H1 (cell line): ENCODE data around the gene NTPCR. TPM values are rescaled to one million over a fixed set of nuclear protein-coding genes. Genes with fewer than 3 reads are reported as not detected.

Experiments
- CTCF ChIA-PET: fragments of 300-600 bp; sonication (Branson Sonifier 250); formaldehyde crosslinking; loops from one replicate; lab custom pipeline; 2021; ENCODE audit not compliant: partially characterized antibody; lab: Charles Lee
- POLR2A ChIA-PET: fragments of 300-600 bp; sonication (Branson Sonifier 250); formaldehyde crosslinking; loops from one replicate; lab custom pipeline; 2021; ENCODE audit warnings: inconsistent platforms; ENCODE audit not compliant: partially characterized antibody; lab: Charles Lee
- DNase-seq, 2 experiments: peaks; one replicate each; pipeline versions ENCODE4 v3.0.0 to v3.0.0-alpha.2; 2010 to 2022; ENCODE audit warnings: low spot score in 2 of 2, low read depth in 1 of 2, mixed read lengths in 1 of 2
- FAIRE-seq: peaks from 2 replicates; lab custom pipeline; 2011; peaks lifted over from hg19 to GRCh38; lab: Jason Lieb, UNC
- H2AFZ ChIP-seq: 2 replicates; pipeline ENCODE4 v1.8.1; 2012; ENCODE audit warnings: low read length, inconsistent platforms
- H2AK5ac ChIP-seq: 2 replicates; pipeline ENCODE4 v1.6.1; 2013; ENCODE audit warnings: low read depth, low read length
- H2BK120ac ChIP-seq: replicated peaks from 2 replicates; pipeline ENCODE3; 2013; ENCODE audit warnings: low read depth, low read length, inconsistent platforms
- H2BK12ac ChIP-seq: 2 replicates; pipeline ENCODE4 v1.6.1; 2013; ENCODE audit warnings: low read depth, low read length
- H2BK15ac ChIP-seq: 2 replicates; pipeline ENCODE4 v1.6.1; 2013; ENCODE audit warnings: low read length
- H2BK20ac ChIP-seq: 2 replicates; pipeline ENCODE4 v1.6.1; 2013; ENCODE audit warnings: low read length
- H2BK5ac ChIP-seq: 2 replicates; pipeline ENCODE4 v1.6.1; 2013; ENCODE audit warnings: low read depth, low read length
- H3K14ac ChIP-seq: 2 replicates; pipeline ENCODE4 v1.6.1; 2013; ENCODE audit warnings: inconsistent platforms; ENCODE audit not compliant: insufficient read length
- H3K18ac ChIP-seq: 2 replicates; pipeline ENCODE4 v1.6.1; 2013; ENCODE audit warnings: low read length; ENCODE audit errors: extremely low read depth
- H3K23ac ChIP-seq: 2 replicates; pipeline ENCODE4 v1.6.1; 2013; ENCODE audit warnings: inconsistent platforms; ENCODE audit not compliant: insufficient read length
- H3K23me2 ChIP-seq: 2 replicates; pipeline ENCODE4 v1.6.1; 2013; ENCODE audit warnings: low read depth, low read length
- H3K27ac ChIP-seq: 2 replicates; pipeline ENCODE4 v1.6.1; 2011; ENCODE audit warnings: low read depth, low read length, inconsistent platforms
- H3K27me3 ChIP-seq, 4 experiments: replicated peaks in 1 of 4; 1 replicate in 1 of 4; 2 replicates in 3 of 4; pipeline versions ENCODE4 v1.6.1 to v1.8.1; 2011 to 2013; ENCODE audit warnings: low read length in 3 of 4, mild to moderate bottlenecking in 3 of 4, inconsistent platforms in 2 of 4, mixed read lengths in 2 of 4, moderate library complexity in 1 of 4; ENCODE audit not compliant: control insufficient read depth in 3 of 4, insufficient read depth in 3 of 4; ENCODE audit errors: extremely low read depth in 1 of 4
- H3K36me3 ChIP-seq, 4 experiments: 2 replicates each; pipeline versions ENCODE4 v1.6.1 to v1.8.1; 2011 to 2013; ENCODE audit warnings: mild to moderate bottlenecking in 4 of 4, low read length in 3 of 4, moderate library complexity in 2 of 4, control low read depth in 1 of 4, inconsistent platforms in 1 of 4; ENCODE audit not compliant: insufficient read depth in 4 of 4, control insufficient read depth in 2 of 4
- H3K4ac ChIP-seq: replicated peaks from 2 replicates; pipeline ENCODE3; 2013; ENCODE audit warnings: low read length, low read depth, mixed read lengths, inconsistent platforms; ENCODE audit not compliant: insufficient read length
- H3K4me1 ChIP-seq, 4 experiments: replicated peaks in 1 of 4; 1 replicate in 1 of 4; 2 replicates in 3 of 4; pipeline versions ENCODE4 v1.6.1 to v1.8.1; 2011 to 2013; ENCODE audit warnings: low read length in 3 of 4, inconsistent platforms in 2 of 4, mixed read lengths in 1 of 4; ENCODE audit not compliant: insufficient read depth in 4 of 4, control insufficient read depth in 3 of 4
- H3K4me2 ChIP-seq, 2 experiments: 2 replicates each; pipeline versions ENCODE4 v1.6.1 to v1.8.1; 2011 to 2013; ENCODE audit warnings: low read depth in 2 of 2, low read length in 2 of 2, control low read depth in 1 of 2, inconsistent platforms in 1 of 2, mild to moderate bottlenecking in 1 of 2; ENCODE audit not compliant: insufficient read depth in 1 of 2
- H3K4me3 ChIP-seq, 4 experiments: fragments of 200-600, 300-600 bp in 1 of 4; sonication (generic), shearing (Covaris generic), sonication (Bioruptor Twin) in 1 of 4; 2 replicates each; pipeline versions ENCODE4 v1.5.1 to v1.8.1; 2011 to 2016; ENCODE audit warnings: low read length in 4 of 4, low read depth in 3 of 4, control low read depth in 2 of 4, inconsistent platforms in 2 of 4, mild to moderate bottlenecking in 2 of 4, mixed read lengths in 1 of 4, moderate library complexity in 1 of 4; ENCODE audit not compliant: insufficient read depth in 2 of 4; ENCODE audit errors: extremely low read depth in 1 of 4
- H3K56ac ChIP-seq: replicated peaks from 2 replicates; pipeline ENCODE3; 2013; ENCODE audit warnings: low read depth, mild to moderate bottlenecking, mixed read lengths, low read length, inconsistent platforms; ENCODE audit not compliant: insufficient read length
- H3K79me1 ChIP-seq: 2 replicates; pipeline ENCODE4 v1.6.1; 2013; ENCODE audit warnings: low read depth, low read length, control low read depth
- H3K79me2 ChIP-seq, 2 experiments: 2 replicates each; pipeline versions ENCODE4 v1.6.1 to v1.8.1; 2012 to 2013; ENCODE audit warnings: low read length in 2 of 2, mild to moderate bottlenecking in 2 of 2, inconsistent platforms in 1 of 2; ENCODE audit not compliant: insufficient read depth in 2 of 2, control insufficient read depth in 1 of 2
- H3K9ac ChIP-seq, 4 experiments: replicated peaks in 1 of 4; 1 replicate in 1 of 4; 2 replicates in 3 of 4; pipeline versions ENCODE4 v1.6.1 to v1.8.1; 2011 to 2013; ENCODE audit warnings: low read depth in 3 of 4, low read length in 3 of 4, control low read depth in 2 of 4, mild to moderate bottlenecking in 2 of 4, moderate library complexity in 2 of 4, inconsistent platforms in 1 of 4; ENCODE audit errors: extremely low read depth in 1 of 4
- H3K9me3 ChIP-seq, 2 experiments: 2 replicates each; pipeline versions ENCODE4 v1.6.1 to v1.8.1; 2012 to 2013; ENCODE audit warnings: mild to moderate bottlenecking in 2 of 2, moderate library complexity in 2 of 2, control low read depth in 1 of 2, inconsistent platforms in 1 of 2, low read depth in 1 of 2, low read length in 1 of 2, mixed read lengths in 1 of 2; ENCODE audit not compliant: insufficient read depth in 2 of 2
- H4K20me1 ChIP-seq, 2 experiments: replicated peaks in 1 of 2; 2 replicates each; pipeline versions ENCODE3 to v1.8.1; 2011 to 2013; ENCODE audit warnings: inconsistent platforms in 2 of 2, low read length in 2 of 2, mild to moderate bottlenecking in 1 of 2; ENCODE audit not compliant: insufficient read depth in 2 of 2, control insufficient read depth in 1 of 2
- H4K5ac ChIP-seq: 2 replicates; pipeline ENCODE4 v1.6.1; 2013; ENCODE audit warnings: low read length, low read depth, mixed read lengths, inconsistent platforms; ENCODE audit not compliant: insufficient read length
- H4K8ac ChIP-seq: 2 replicates; pipeline ENCODE4 v1.8.0; 2013; ENCODE audit warnings: mild to moderate bottlenecking, moderate library complexity, low read length, inconsistent platforms; ENCODE audit not compliant: insufficient read depth; ENCODE audit errors: extremely low read depth
- H4K91ac ChIP-seq: replicated peaks from 2 replicates; pipeline ENCODE3; 2013; ENCODE audit warnings: low read length, mixed read lengths, inconsistent platforms; ENCODE audit not compliant: insufficient read length
- CREB1 ChIP-seq: IDR thresholded peaks from 2 replicates; pipeline ENCODE4 v1.6.1; 2012; ENCODE audit warnings: inconsistent platforms
- JUND ChIP-seq: IDR thresholded peaks from 2 replicates; pipeline ENCODE4 v1.6.1; 2011; ENCODE audit warnings: mild to moderate bottlenecking, improper control_type of control experiment, low read length
- WGBS, 2 experiments: shearing (Covaris generic) in 1 of 2; methylation state at CpG; one replicate each; pipeline versions ENCODE4 v1.1.6 to v1.1.7; 2013 to 2015; ENCODE audit warnings: low lambda C conversion rate in 2 of 2, mixed read lengths in 2 of 2, inconsistent platforms in 1 of 2, low coverage in 1 of 2, missing lambda C conversion rate in 1 of 2; ENCODE audit not compliant: insufficient replicate concordance in 2 of 2, insufficient coverage in 1 of 2, insufficient read length in 1 of 2; ENCODE audit errors: extremely low coverage in 1 of 2, missing lambda C conversion rate in 1 of 2; 5-methylcytosine and 5-hydroxymethylcytosine counted together
- polyA plus RNA-seq, 7 experiments: library from polyadenylated mRNA; depleted of rRNA in 3 of 7; stranded (reverse) in 5 of 7; unstranded in 2 of 7; fragments of >200 nt in 5 of 7; fragments of 200-250 nt in 2 of 7; gene quantifications; 1 replicate in 5 of 7; 2 replicates in 1 of 7; 4 replicates in 1 of 7; pipeline versions ENCODE4 v1.2.1 to v1.2.3, GENCODE V29; 2011 to 2013; ENCODE audit warnings: missing spikeins in 2 of 7, mixed read lengths in 2 of 7
- total RNA-seq: library from RNA; stranded (reverse); fragmentation: NEBNext Ultra II Directional; extraction: Animal tissue kit (Norgen Biotek cat#: 25700); gene quantifications from 2 replicates; pipeline ENCODE4 v1.2.1, GENCODE V29; 2021

The NTPCR gene
- total and polyA plus RNA-seq, 2 of the 8 experiments (the other 6 are each of a cell fraction or from before 2014, with no cell fraction given) = 22.6 to 73.1 TPM

GRCh38 chr1:233025567-233025966 is 75.2 kb downstream of the NTPCR start:
- ChIA-PET CTCF (interaction anchor here (0.6 to 4.3 kb wide), 23 partner anchors 10 to 677 kb away, joined by 3 to 19 read pairs (median 4); no protein-coding TSS in a partner anchor), POLR2A (no interaction called here)
- Histone ChIP-seq H2BK120ac (no peak overlapping the region), H2BK20ac (no peak overlapping the region), H3K79me1 (no peaks in the 10 kb centered on the region; the same call in 1 of the 2 replicates), H3K4me3 (no peak overlapping the region), H4K91ac (no peak overlapping the region), H2AK5ac (no peak overlapping the region), H2BK5ac (no peak overlapping the region), H3K36me3 (no peaks in the 10 kb centered on the region), H3K4me2 (no peak overlapping the region), H3K4ac (no peak overlapping the region), H2BK12ac (no peak overlapping the region), H3K4me1 (no peaks in the 10 kb centered on the region; a peak in 1 of 7 replicates), H2AFZ (no peak overlapping the region), H4K20me1 (no peaks in the 10 kb centered on the region), H4K5ac (no peak overlapping the region), H3K27me3 (no peaks in the 10 kb centered on the region), H3K23me2 (no peaks in the 10 kb centered on the region), H3K18ac (no peak overlapping the region), H3K9ac (no peak overlapping the region), H3K56ac (no peak overlapping the region), H3K79me2 (no peaks in the 10 kb centered on the region), H3K14ac (no peak overlapping the region), H3K27ac (no peak overlapping the region), H3K9me3 (no peaks in the 10 kb centered on the region), H4K8ac (no peak overlapping the region), H2BK15ac (no peak overlapping the region), H3K23ac (no peak overlapping the region)
- WGBS, 2 experiments = 71% methylated on average over 2 of the region's 2 CpGs; no CpG with 5 or more reads in 1 of the 2 experiments
- no peak for DNase-seq
- TF ChIP-seq CREB1 (no peak), JUND (peak; percentile 37; the same call in 1 of the 2 replicates)
- FAIRE-seq = no peak
